DOHH2 (cell line): ENCODE results near the gene DLGAP1.

Experiments used
- CTCF ChIP-seq: fragments of 200-600 bp; sonication (generic); IDR thresholded peaks from one replicate; pipeline ENCODE4 v1.5.1; 2014; ENCODE audit warnings: antibody characterized with exemption, mild to moderate bottlenecking, low read depth, low read length; ENCODE audit not compliant: poor library complexity, severe bottlenecking
- EZH2phosphoT487 ChIP-seq: fragments of 200-600 bp; sonication (generic); IDR thresholded peaks from 2 replicates; pipeline ENCODE4 v1.6.1; 2017; ENCODE audit warnings: borderline replicate concordance, mild to moderate bottlenecking, antibody characterized with exemption, low read length, moderate library complexity, mixed read lengths

DNA sequence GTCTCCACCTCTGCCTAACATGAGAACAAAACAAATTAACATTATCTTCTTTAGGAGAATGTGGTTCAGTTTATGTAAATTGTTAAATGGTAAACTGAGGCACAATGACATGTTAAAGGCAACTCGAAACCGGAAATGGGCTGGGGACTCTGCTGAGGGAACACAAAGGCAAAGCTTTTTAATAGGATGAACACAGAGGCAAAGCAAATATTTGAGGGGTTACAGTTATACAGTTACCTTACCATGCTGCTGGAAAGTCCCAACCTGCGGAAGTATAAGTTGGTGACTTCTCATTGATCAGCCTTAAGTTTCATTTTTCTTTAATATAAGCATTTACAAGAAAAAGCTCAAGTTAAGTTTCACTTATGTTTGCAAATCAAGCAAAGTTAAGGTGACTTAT, 195.0 kb downstream of the DLGAP1 start:
- TF ChIP-seq CTCF (no peak), EZH2phosphoT487 (no peak)
